ENCODE measurements around the gene CARD9.

The CARD9 gene

DNA sequence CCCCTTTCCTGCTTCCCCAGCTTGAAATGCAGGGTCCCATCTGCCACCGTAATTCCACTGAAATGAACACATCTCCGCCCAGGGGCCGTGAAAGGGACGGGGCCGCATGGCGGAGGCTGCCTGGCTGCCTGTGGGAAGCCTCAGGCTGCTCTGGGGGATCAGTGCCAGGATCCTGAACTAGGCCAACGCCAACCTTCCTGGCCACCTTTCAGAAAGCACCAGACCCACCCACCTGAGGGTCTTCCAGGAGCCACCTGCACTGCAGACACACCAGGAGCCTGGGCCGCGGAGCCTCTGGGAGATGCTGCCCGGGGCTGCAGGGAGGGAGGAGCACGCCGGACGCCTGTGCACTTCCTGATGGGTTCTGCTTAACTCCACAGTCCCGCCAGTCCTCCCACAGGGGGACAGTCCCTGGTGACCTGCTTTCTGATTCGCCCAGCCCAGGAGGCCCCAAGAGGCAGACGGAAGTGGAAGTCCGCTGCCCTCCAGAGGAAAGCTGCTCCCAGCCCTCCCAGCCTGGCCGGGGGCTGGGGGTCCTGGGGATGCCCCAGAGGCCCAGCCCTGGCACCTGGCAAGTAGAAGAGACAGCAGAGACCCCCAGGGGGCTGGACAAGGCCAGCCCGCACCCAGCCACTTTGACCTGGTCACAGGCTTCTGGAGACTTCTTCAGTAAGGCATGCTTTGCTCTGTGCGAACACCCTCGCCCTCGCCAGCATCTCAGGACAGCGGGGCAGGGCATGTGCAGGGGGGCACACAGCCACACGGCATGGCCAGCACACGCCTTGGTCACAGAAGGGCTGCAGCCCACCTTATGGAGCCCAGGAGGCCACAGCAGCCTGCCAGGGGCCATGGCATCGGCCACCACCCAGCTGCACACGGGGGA is at the start of gene CARD9:
CARD9 (minus strand) TSS at position 370 of the 883 bp plus-strand sequence. CDS start 1,591 bp downstream, outside the sequence.
- no peak within 1 kb of the TSS for H3K27ac ChIP-seq
- H3K36me3 ChIP-seq (replicated peaks), result peaks cover 18% of the 10 kb centered on the region
- no peaks in the 10 kb centered on the region for H3K27me3 ChIP-seq (replicated peaks)
- no peak within 1 kb of the TSS for H3K4me3 ChIP-seq (ENCODE audit: low read depth, low read length)
- DNase-seq, result no peak
- TF ChIP-seq, protein P1, sequence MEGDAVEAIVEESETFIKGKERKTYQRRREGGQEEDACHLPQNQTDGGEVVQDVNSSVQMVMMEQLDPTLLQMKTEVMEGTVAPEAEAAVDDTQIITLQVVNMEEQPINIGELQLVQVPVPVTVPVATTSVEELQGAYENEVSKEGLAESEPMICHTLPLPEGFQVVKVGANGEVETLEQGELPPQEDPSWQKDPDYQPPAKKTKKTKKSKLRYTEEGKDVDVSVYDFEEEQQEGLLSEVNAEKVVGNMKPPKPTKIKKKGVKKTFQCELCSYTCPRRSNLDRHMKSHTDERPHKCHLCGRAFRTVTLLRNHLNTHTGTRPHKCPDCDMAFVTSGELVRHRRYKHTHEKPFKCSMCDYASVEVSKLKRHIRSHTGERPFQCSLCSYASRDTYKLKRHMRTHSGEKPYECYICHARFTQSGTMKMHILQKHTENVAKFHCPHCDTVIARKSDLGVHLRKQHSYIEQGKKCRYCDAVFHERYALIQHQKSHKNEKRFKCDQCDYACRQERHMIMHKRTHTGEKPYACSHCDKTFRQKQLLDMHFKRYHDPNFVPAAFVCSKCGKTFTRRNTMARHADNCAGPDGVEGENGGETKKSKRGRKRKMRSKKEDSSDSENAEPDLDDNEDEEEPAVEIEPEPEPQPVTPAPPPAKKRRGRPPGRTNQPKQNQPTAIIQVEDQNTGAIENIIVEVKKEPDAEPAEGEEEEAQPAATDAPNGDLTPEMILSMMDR (IDR thresholded peaks at IDR 0.05; ENCODE audit: low read depth, low read length, missing control alignments), result no peak
- in situ Hi-C loops (cut with HindIII; ENCODE audit: low pct_ligation_motif_present, low sequenced_read_pairs), result no loop called here

DNA sequence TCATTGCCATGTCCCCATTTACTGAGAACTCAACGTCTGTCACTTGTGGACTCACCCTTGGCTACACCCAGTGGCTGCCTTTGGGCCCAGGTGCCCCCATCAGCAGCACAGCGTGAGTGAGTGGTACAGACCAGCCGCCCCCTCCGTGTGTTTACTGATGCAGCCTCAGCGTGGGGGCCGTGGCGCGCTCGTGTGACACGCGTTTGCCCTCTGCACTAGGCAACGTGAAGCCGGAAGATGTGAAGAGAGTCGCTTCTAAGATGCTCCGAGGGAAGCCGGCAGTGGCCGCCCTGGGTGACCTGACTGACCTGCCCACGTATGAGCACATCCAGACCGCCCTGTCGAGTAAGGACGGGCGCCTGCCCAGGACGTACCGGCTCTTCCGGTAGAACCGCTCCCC is 49.4 kb upstream of the CARD9 start:
- TF ChIP-seq, protein P1 (IDR thresholded peaks at IDR 0.05; ENCODE audit: low read depth, low read length, missing control alignments), result no peak
- in situ Hi-C loops (cut with HindIII; ENCODE audit: low pct_ligation_motif_present, low sequenced_read_pairs), result no loop called here
- Histone ChIP-seq H3K36me3 (replicated peaks) (peaks cover 66% of the 10 kb centered on the region), H3K27ac (no peak overlapping the region), H3K27me3 (replicated peaks) (no peaks in the 10 kb centered on the region), H3K4me3 (ENCODE audit: low read depth, low read length) (no peak overlapping the region)
- DNase-seq, result no peak

- in situ Hi-C loops (cut with HindIII; ENCODE audit: low pct_ligation_motif_present, low sequenced_read_pairs), result no loop called here
- peaks cover 75% of the 10 kb centered on the region for H3K36me3 ChIP-seq (replicated peaks)
- TF ChIP-seq, protein P1 (IDR thresholded peaks at IDR 0.05; ENCODE audit: low read depth, low read length, missing control alignments), result no peak
These were observed 48.3 kb upstream of the CARD9 start for GRCh38 chr9:136421791-136422190.

DNA sequence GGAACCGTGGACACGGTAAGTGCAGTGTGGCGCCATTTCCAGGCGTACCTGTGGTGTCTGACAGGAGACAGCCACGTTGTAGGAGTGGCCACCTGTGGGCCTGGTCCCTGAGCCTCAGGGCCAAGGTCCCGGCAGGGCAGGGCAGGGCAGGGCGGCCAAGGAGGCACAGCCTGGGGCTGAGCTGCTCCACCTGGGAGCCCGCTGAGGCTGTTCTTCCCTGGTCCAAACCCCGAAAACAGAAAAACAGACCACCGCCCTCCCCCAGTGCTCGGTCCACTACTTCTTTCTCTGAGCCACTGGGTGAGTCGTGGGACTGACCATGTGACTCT is 45.6 kb upstream of the CARD9 start:
- H3K27me3 ChIP-seq (replicated peaks), result no peaks in the 10 kb centered on the region
- in situ Hi-C loops (cut with HindIII; ENCODE audit: low pct_ligation_motif_present, low sequenced_read_pairs), result no loop called here
- H3K4me3 ChIP-seq (ENCODE audit: low read depth, low read length), result no peak overlapping the region
- no peak for DNase-seq
- no peak overlapping the region for H3K27ac ChIP-seq
- TF ChIP-seq, protein P1 (IDR thresholded peaks at IDR 0.05; ENCODE audit: low read depth, low read length, missing control alignments), result no peak
- peaks cover 86% of the 10 kb centered on the region for H3K36me3 ChIP-seq (replicated peaks)

More at GRCh38 chr9:136421791-136422190, 48.3 kb upstream of the CARD9 start:
- no peaks in the 10 kb centered on the region for H3K27me3 ChIP-seq (replicated peaks)
- no peak overlapping the region for H3K4me3 ChIP-seq (ENCODE audit: low read depth, low read length)
- H3K27ac ChIP-seq, result no peak overlapping the region
- no peak for DNase-seq

- DNase-seq, result no peak
- no peak overlapping the region for H3K27ac ChIP-seq
- H3K36me3 ChIP-seq (replicated peaks), result peaks cover 86% of the 10 kb centered on the region
- H3K4me3 ChIP-seq (ENCODE audit: low read depth, low read length), result no peak overlapping the region
- TF ChIP-seq, protein P1 (IDR thresholded peaks at IDR 0.05; ENCODE audit: low read depth, low read length, missing control alignments), result no peak
- no peaks in the 10 kb centered on the region for H3K27me3 ChIP-seq (replicated peaks)
- in situ Hi-C loops (cut with HindIII; ENCODE audit: low pct_ligation_motif_present, low sequenced_read_pairs), result no loop called here
These were observed 45.0 kb upstream of the CARD9 start for GRCh38 chr9:136418182-136419091.
